ENCODE measurements around the gene FRMD4A.

The FRMD4A gene

DNA sequence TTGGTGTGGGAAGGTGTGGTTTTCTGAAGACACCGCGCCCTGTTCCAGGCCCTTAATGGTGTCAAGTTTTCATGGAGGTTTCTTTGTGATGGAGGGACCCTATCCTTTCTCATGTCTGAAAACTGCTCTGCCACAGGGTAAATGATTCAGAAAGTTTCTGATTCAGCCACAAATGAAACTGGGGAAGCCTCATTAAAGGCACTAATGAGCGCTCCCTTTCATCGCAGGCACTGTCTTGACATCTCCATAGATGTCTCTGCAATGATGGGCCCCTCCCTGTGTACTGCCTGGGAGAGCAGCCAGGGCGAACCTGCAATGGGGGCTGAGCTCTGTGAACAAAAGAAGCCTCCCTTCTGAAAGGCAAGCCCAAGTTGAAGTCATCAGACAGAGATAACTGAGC, 388.7 kb downstream of the FRMD4A start:
- H3K27me3 ChIP-seq (ENCODE audit: insufficient read depth, poor library complexity, severe bottlenecking) = no peaks in the 10 kb centered on the region
- TF ChIP-seq GABPA (IDR thresholded peaks at IDR 0.05; ENCODE audit: low read depth) = no peak
- no peak for TF ChIP-seq CTCF (IDR thresholded peaks at IDR 0.05; ENCODE audit: insufficient read depth, low read length)
- no peak for TF ChIP-seq SPI1 (IDR thresholded peaks at IDR 0.05; ENCODE audit: borderline replicate concordance, low read depth)
- TF ChIP-seq POLR2AphosphoS5 (IDR thresholded peaks at IDR 0.05; ENCODE audit: low read depth) = no peak
- TF ChIP-seq, protein P1, sequence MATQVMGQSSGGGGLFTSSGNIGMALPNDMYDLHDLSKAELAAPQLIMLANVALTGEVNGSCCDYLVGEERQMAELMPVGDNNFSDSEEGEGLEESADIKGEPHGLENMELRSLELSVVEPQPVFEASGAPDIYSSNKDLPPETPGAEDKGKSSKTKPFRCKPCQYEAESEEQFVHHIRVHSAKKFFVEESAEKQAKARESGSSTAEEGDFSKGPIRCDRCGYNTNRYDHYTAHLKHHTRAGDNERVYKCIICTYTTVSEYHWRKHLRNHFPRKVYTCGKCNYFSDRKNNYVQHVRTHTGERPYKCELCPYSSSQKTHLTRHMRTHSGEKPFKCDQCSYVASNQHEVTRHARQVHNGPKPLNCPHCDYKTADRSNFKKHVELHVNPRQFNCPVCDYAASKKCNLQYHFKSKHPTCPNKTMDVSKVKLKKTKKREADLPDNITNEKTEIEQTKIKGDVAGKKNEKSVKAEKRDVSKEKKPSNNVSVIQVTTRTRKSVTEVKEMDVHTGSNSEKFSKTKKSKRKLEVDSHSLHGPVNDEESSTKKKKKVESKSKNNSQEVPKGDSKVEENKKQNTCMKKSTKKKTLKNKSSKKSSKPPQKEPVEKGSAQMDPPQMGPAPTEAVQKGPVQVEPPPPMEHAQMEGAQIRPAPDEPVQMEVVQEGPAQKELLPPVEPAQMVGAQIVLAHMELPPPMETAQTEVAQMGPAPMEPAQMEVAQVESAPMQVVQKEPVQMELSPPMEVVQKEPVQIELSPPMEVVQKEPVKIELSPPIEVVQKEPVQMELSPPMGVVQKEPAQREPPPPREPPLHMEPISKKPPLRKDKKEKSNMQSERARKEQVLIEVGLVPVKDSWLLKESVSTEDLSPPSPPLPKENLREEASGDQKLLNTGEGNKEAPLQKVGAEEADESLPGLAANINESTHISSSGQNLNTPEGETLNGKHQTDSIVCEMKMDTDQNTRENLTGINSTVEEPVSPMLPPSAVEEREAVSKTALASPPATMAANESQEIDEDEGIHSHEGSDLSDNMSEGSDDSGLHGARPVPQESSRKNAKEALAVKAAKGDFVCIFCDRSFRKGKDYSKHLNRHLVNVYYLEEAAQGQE (IDR thresholded peaks at IDR 0.05; ENCODE audit: insufficient replicate concordance, low read depth) = no peak

DNA sequence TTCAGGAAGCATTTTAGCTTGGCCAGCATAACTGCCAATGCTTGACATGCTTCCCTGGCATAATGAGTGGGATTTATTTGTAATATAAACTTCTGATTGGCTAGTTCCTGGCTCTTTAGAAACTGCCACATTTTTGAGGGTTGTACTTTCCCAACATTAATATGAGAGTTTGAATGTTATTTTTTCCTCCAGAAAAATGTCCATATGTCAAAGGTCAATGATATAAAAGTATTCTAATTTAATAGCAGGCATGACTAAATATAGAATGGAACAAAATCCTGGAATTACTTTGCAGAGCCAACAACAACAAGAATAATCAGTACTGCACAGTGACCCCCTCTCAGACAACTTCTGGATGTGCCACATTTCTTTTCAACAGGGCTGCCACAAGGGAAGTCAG, 391.3 kb downstream of the FRMD4A start:
- Histone ChIP-seq H3K4me3 (replicated peaks; ENCODE audit: insufficient read depth, low read length) (no peak overlapping the region), H3K27me3 (ENCODE audit: insufficient read depth, poor library complexity, severe bottlenecking) (no peaks in the 10 kb centered on the region), H3K27ac (replicated peaks) (no peak overlapping the region)
- no peak for DNase-seq (ENCODE audit: low read depth in 1 of 2, low spot score in 1 of 2)
- TF ChIP-seq, protein P1 (IDR thresholded peaks at IDR 0.05; ENCODE audit: insufficient replicate concordance, low read depth) = no peak
- TF ChIP-seq GABPA (IDR thresholded peaks at IDR 0.05; ENCODE audit: low read depth) (no peak), CTCF (IDR thresholded peaks at IDR 0.05; ENCODE audit: insufficient read depth, low read length) (no peak), POLR2AphosphoS5 (IDR thresholded peaks at IDR 0.05; ENCODE audit: low read depth) (no peak), SPI1 (IDR thresholded peaks at IDR 0.05; ENCODE audit: borderline replicate concordance, low read depth) (no peak)

More for the DNA sequence above, 388.7 kb downstream of the FRMD4A start:
- Histone ChIP-seq H3K27ac (replicated peaks) (no peak overlapping the region), H3K4me3 (replicated peaks; ENCODE audit: insufficient read depth, low read length) (no peak overlapping the region)
- no peak for DNase-seq (ENCODE audit: low read depth in 1 of 2, low spot score in 1 of 2)

- Histone ChIP-seq H3K4me3 (replicated peaks; ENCODE audit: insufficient read depth, low read length) (no peak overlapping the region), H3K27ac (replicated peaks) (no peak overlapping the region), H3K27me3 (ENCODE audit: insufficient read depth, poor library complexity, severe bottlenecking) (no peaks in the 10 kb centered on the region)
- no peak for TF ChIP-seq GABPA (IDR thresholded peaks at IDR 0.05; ENCODE audit: low read depth)
- TF ChIP-seq, protein P1 (IDR thresholded peaks at IDR 0.05; ENCODE audit: insufficient replicate concordance, low read depth) = no peak
- no peak for TF ChIP-seq CTCF (IDR thresholded peaks at IDR 0.05; ENCODE audit: insufficient read depth, low read length)
- TF ChIP-seq POLR2AphosphoS5 (IDR thresholded peaks at IDR 0.05; ENCODE audit: low read depth) = no peak
- TF ChIP-seq SPI1 (IDR thresholded peaks at IDR 0.05; ENCODE audit: borderline replicate concordance, low read depth) = no peak
- DNase-seq (ENCODE audit: low read depth in 1 of 2, low spot score in 1 of 2) = no peak
Measured at GRCh38 chr10:13938950-13939349, 391.8 kb downstream of the FRMD4A start.

All from HL-60 (cell line).